GM12865 (cell line): ENCODE results near the gene NMNAT2.
A peak's percentile ranks its signal among the peaks of the same experiment; 100 is the strongest.

Experiments used
- DNase-seq: peaks from one replicate; pipeline ENCODE4 v3.0.0; 2010; ENCODE audit warnings: low read depth
- H3K4me3 ChIP-seq: 2 replicates; pipeline ENCODE4 v1.5.1; 2011; ENCODE audit warnings: mild to moderate bottlenecking, low read depth, low read length, control low read depth
- CTCF ChIP-seq: IDR thresholded peaks from 2 replicates; pipeline ENCODE4 v1.5.1; 2011; ENCODE audit warnings: low read length, control low read depth, low read depth, inconsistent platforms; ENCODE audit not compliant: insufficient read depth; ENCODE audit errors: missing control alignments

NMNAT2 gene

GRCh38 chr1:183223467-183223866 lies 194.7 kb downstream of the NMNAT2 start:
- DNase-seq, result no peak
- TF ChIP-seq CTCF, result no peak
- H3K4me3 ChIP-seq, result no peak overlapping the region

- no peak for TF ChIP-seq CTCF
- H3K4me3 ChIP-seq, result no peak overlapping the region
- DNase-seq, result no peak
Measured at GRCh38 chr1:183222909-183223308, 195.3 kb downstream of the NMNAT2 start.

- no peak for DNase-seq
- no peak overlapping the region for H3K4me3 ChIP-seq
- TF ChIP-seq CTCF, result no peak
Measured at GRCh38 chr1:183219616-183220009, 198.6 kb downstream of the NMNAT2 start.

- TF ChIP-seq CTCF, result no peak
- peak; percentile 75 for DNase-seq
- no peak overlapping the region for H3K4me3 ChIP-seq
Measured at GRCh38 chr1:183218971-183219615, 199.1 kb downstream of the NMNAT2 start.

- DNase-seq, result no peak
- H3K4me3 ChIP-seq, result no peak overlapping the region
- no peak for TF ChIP-seq CTCF
Measured at GRCh38 chr1:183218027-183218618, 200.1 kb downstream of the NMNAT2 start.

- DNase-seq, result no peak
- no peak overlapping the region for H3K4me3 ChIP-seq
- TF ChIP-seq CTCF, result no peak
Measured at GRCh38 chr1:183215936-183216335, 202.2 kb downstream of the NMNAT2 start.

GRCh38 chr1:183215076-183215720 lies 203.0 kb downstream of the NMNAT2 start:
- H3K4me3 ChIP-seq, result no peak overlapping the region
- DNase-seq, result no peak
- TF ChIP-seq CTCF, result no peak
